HEK293 (cell line): ENCODE results near the gene TET1.

ENCODE experiments used
- CTCF ChIA-PET: fragments of 350-600 bp; formaldehyde crosslinking; extraction: SDS; loops from one replicate; lab custom pipeline; 2021; ENCODE audit warnings: antibody characterized with exemption; lab: Yijun Ruan, JAX
- POLR2A ChIA-PET: fragments of 300-600 bp; formaldehyde crosslinking; extraction: SDS; loops from one replicate; lab custom pipeline; 2020; ENCODE audit warnings: antibody characterized with exemption, inconsistent platforms; lab: Yijun Ruan, JAX
- H3K27ac ChIP-seq: fragments of 200-500 bp; sonication (Bioruptor generic); 2 replicates; pipeline ENCODE4 v1.5.1; 2014; ENCODE audit warnings: low read depth, low read length, control low read depth, inconsistent platforms; ENCODE audit errors: extremely low read depth
- H3K36me3 ChIP-seq, 2 experiments: fragments of 200-500 bp in 1 of 2; sonication (Bioruptor generic) in 1 of 2; 1 replicate in 1 of 2; 2 replicates in 1 of 2; pipeline ENCODE4 v1.5.1; 2014 to 2017; ENCODE audit warnings: inconsistent platforms in 2 of 2, low read length in 2 of 2; ENCODE audit not compliant: control insufficient read depth in 2 of 2, insufficient read depth in 1 of 2
- H3K4me1 ChIP-seq: fragments of 200-500 bp; sonication (Bioruptor generic); 2 replicates; pipeline ENCODE4 v1.5.1; 2014; ENCODE audit warnings: mild to moderate bottlenecking, low read length, inconsistent platforms; ENCODE audit not compliant: control insufficient read depth, insufficient read depth
- H3K4me3 ChIP-seq: 2 replicates; pipeline ENCODE4 v1.5.1; 2011; ENCODE audit warnings: low read depth, mild to moderate bottlenecking, control low read depth, low read length, moderate library complexity
- H3K9me3 ChIP-seq: fragments of 200-500 bp; sonication (Bioruptor generic); 2 replicates; pipeline ENCODE4 v1.5.1; 2014; ENCODE audit warnings: low read depth, low read length, inconsistent platforms; ENCODE audit not compliant: control insufficient read depth, insufficient read depth
- ATF2 ChIP-seq: fragments of 450-650 bp; formaldehyde crosslinking; IDR thresholded peaks from 2 replicates; pipeline ENCODE4 v1.5.1; 2016; ENCODE audit warnings: missing biosample characterization, missing genetic modification characterization, low read depth
- CTCF ChIP-seq: fragments of 450-650 bp; formaldehyde crosslinking; IDR thresholded peaks from 2 replicates; pipeline ENCODE4 v1.5.1; 2016; ENCODE audit warnings: missing biosample characterization, missing genetic modification characterization
- SP3 ChIP-seq: fragments of 450-650 bp; formaldehyde crosslinking; IDR thresholded peaks from 2 replicates; pipeline ENCODE4 v1.5.1; 2016; ENCODE audit warnings: missing biosample characterization, missing genetic modification characterization
- YY1 ChIP-seq: fragments of 450-650 bp; formaldehyde crosslinking; IDR thresholded peaks from 2 replicates; pipeline ENCODE4 v1.5.1; 2018; ENCODE audit warnings: missing biosample characterization, missing genetic modification characterization
- ZBTB17 ChIP-seq: fragments of 450-650 bp; formaldehyde crosslinking; IDR thresholded peaks from 2 replicates; pipeline ENCODE4 v1.5.1; 2016; ENCODE audit warnings: missing biosample characterization, missing genetic modification characterization
- ZNF112 ChIP-seq: fragments of 450-650 bp; formaldehyde crosslinking; IDR thresholded peaks from 2 replicates; pipeline ENCODE4 v1.5.0; 2017; ENCODE audit warnings: missing biosample characterization, missing genetic modification characterization
- ZNF266 ChIP-seq: fragments of 450-650 bp; formaldehyde crosslinking; IDR thresholded peaks from 2 replicates; pipeline ENCODE4 v1.5.1; 2016; ENCODE audit warnings: missing biosample characterization, missing genetic modification characterization, low read depth
- ZNF354C ChIP-seq: fragments of 450-650 bp; formaldehyde crosslinking; IDR thresholded peaks from 2 replicates; pipeline ENCODE4 v1.5.1; 2016; ENCODE audit warnings: missing biosample characterization, missing genetic modification characterization, low read depth, borderline replicate concordance
- ZNF473 ChIP-seq: fragments of 450-650 bp; formaldehyde crosslinking; IDR thresholded peaks from 2 replicates; pipeline ENCODE4 v1.5.1; 2017; ENCODE audit warnings: missing biosample characterization, missing genetic modification characterization
- ZNF488 ChIP-seq: fragments of 450-650 bp; formaldehyde crosslinking; IDR thresholded peaks from 2 replicates; pipeline ENCODE4 v1.5.1; 2016; ENCODE audit warnings: missing biosample characterization, missing genetic modification characterization
- ZNF585B ChIP-seq: fragments of 450-650 bp; formaldehyde crosslinking; IDR thresholded peaks from 2 replicates; pipeline ENCODE4 v1.5.1; 2016; ENCODE audit warnings: missing biosample characterization, missing genetic modification characterization
- ZNF768 ChIP-seq: fragments of 450-650 bp; formaldehyde crosslinking; IDR thresholded peaks from 2 replicates; pipeline ENCODE4 v1.5.1; 2018; ENCODE audit warnings: missing biosample characterization, mild to moderate bottlenecking, missing genetic modification characterization
- ZNF837 ChIP-seq: fragments of 450-650 bp; formaldehyde crosslinking; IDR thresholded peaks from 2 replicates; pipeline ENCODE4 v1.5.1; 2016; ENCODE audit warnings: missing biosample characterization, missing genetic modification characterization
- ZXDB ChIP-seq: fragments of 450-650 bp; formaldehyde crosslinking; IDR thresholded peaks from 2 replicates; pipeline ENCODE4 v1.5.1; 2016; ENCODE audit warnings: missing biosample characterization, missing genetic modification characterization
- TF ChIP-seq, protein P1 (sequence below): fragments of 450-650 bp; formaldehyde crosslinking; conservative IDR thresholded peaks from 2 replicates; pipeline ENCODE4 v1.5.1; 2016; ENCODE audit warnings: low read depth, missing biosample characterization, missing genetic modification characterization

TET1 gene

DNA sequence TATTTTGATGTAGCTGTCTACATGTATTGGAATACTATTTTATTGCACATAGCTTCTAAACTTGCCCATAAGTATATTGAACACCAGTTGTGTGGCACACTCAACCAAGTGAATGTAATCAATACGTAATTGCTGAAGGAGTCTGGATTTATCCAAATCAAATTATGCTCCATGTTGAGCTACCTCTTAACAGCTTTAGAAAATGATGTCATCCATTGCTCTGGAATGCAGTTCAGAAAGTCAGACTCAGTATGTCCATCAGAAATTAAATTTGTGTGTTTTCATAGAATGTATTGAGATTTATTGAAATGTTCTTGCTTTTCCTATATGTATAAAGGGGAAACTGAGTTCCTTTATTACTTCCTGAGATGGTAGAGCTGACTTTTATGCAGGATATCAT, 135.9 kb downstream of the TET1 start:
- CTCF ChIA-PET = interaction anchor here (0.6 kb wide), 1 partner anchor 146 kb away, joined by 3 read pairs; no protein-coding TSS in a partner anchor

More for the DNA sequence above, 135.9 kb downstream of the TET1 start:
- H3K9me3 ChIP-seq = no peaks in the 10 kb centered on the region
- no peak for TF ChIP-seq ZNF768 (tag by site-specific recombination)
- TF ChIP-seq CTCF (tag by site-specific recombination) = no peak
- TF ChIP-seq SP3 (tag by site-specific recombination) = no peak
- no peak for TF ChIP-seq ZXDB (tag by site-specific recombination)
- TF ChIP-seq ATF2 = peak; percentile 89
- TF ChIP-seq ZNF837 (tag by site-specific recombination) = no peak
- no peak for TF ChIP-seq ZNF585B (tag by site-specific recombination)
- TF ChIP-seq ZNF112 (tag by site-specific recombination) = no peak
- TF ChIP-seq ZBTB17 (tag by site-specific recombination) = peak; percentile 42; the same call in 1 of the 2 replicates
- TF ChIP-seq ZNF266 (tag by site-specific recombination) = no peak
- no peak for TF ChIP-seq ZNF354C (tag by site-specific recombination)
- no peak for TF ChIP-seq ZNF488 (tag by site-specific recombination)
- TF ChIP-seq YY1 (tag by site-specific recombination) = no peak
- TF ChIP-seq, protein P1, sequence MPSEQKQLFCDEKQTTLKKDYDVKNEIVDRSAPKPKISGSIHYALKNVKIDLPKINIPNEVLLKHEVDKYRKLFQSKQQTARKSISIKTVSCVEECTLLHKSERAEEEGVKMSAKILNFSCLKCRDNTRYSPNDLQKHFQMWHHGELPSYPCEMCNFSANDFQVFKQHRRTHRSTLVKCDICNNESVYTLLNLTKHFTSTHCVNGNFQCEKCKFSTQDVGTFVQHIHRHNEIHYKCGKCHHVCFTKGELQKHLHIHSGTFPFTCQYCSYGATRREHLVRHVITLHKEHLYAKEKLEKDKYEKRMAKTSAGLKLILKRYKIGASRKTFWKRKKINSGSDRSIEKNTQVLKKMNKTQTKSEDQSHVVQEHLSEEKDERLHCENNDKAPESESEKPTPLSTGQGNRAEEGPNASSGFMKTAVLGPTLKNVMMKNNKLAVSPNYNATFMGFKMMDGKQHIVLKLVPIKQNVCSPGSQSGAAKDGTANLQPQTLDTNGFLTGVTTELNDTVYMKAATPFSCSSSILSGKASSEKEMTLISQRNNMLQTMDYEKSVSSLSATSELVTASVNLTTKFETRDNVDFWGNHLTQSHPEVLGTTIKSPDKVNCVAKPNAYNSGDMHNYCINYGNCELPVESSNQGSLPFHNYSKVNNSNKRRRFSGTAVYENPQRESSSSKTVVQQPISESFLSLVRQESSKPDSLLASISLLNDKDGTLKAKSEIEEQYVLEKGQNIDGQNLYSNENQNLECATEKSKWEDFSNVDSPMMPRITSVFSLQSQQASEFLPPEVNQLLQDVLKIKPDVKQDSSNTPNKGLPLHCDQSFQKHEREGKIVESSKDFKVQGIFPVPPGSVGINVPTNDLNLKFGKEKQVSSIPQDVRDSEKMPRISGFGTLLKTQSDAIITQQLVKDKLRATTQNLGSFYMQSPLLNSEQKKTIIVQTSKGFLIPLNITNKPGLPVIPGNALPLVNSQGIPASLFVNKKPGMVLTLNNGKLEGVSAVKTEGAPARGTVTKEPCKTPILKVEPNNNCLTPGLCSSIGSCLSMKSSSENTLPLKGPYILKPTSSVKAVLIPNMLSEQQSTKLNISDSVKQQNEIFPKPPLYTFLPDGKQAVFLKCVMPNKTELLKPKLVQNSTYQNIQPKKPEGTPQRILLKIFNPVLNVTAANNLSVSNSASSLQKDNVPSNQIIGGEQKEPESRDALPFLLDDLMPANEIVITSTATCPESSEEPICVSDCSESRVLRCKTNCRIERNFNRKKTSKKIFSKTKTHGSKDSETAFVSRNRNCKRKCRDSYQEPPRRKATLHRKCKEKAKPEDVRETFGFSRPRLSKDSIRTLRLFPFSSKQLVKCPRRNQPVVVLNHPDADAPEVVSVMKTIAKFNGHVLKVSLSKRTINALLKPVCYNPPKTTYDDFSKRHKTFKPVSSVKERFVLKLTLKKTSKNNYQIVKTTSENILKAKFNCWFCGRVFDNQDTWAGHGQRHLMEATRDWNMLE (tag by site-specific recombination) = no peak
- TF ChIP-seq ZNF473 (tag by site-specific recombination) = no peak
- TF ChIP-seq, all 188 proteins: peak for 2
- Histone ChIP-seq H3K27ac (no peak overlapping the region), H3K36me3 (peaks cover 0 to 11% of the 10 kb centered on the region in 2 experiments; a peak in 1 of 3 replicates), H3K4me3 (no peak overlapping the region), H3K4me1 (no peaks in the 10 kb centered on the region)
- POLR2A ChIA-PET = no interaction called here
